GM12874 (cell line): Measurements from ENCODE around the gene CTBS.

ENCODE experiments used
- CTCF ChIP-seq: IDR thresholded peaks from 2 replicates; pipeline ENCODE4 v1.5.1; 2011; ENCODE audit warnings: low read depth, mild to moderate bottlenecking, control low read depth, low read length, moderate library complexity; ENCODE audit not compliant: insufficient read depth

Gene CTBS

GRCh38 chr1:84583648-84584047 is 9.4 kb upstream of the CTBS start:
- TF ChIP-seq CTCF: no peak

- no peak for TF ChIP-seq CTCF
Measured at GRCh38 chr1:84582802-84583587, 8.8 kb upstream of the CTBS start.

GRCh38 chr1:84581648-84582047 is 7.4 kb upstream of the CTBS start:
- TF ChIP-seq CTCF: no peak

GRCh38 chr1:84574936-84575335 is 696 bp upstream of the CTBS start:
- no peak for TF ChIP-seq CTCF

GRCh38 chr1:84573481-84573966 is 716 bp downstream of the CTBS start:
- TF ChIP-seq CTCF: no peak

- no peak for TF ChIP-seq CTCF
Measured at GRCh38 chr1:84571150-84571535, 3.1 kb downstream of the CTBS start.

GRCh38 chr1:84570436-84571149 is 3.6 kb downstream of the CTBS start:
- no peak for TF ChIP-seq CTCF
